Activated T-helper 1 cell treated with anti-CD3 and anti-CD28 coated beads, Interleukin-12 subunit alpha, Interleukin-12 subunit beta, Interleukin-2, Interleukin-4 antibody, amounts not matched to agents 30 ng/mL and 10 ng/mL and 1 ng/mL, durations not matched to agents 14 hours and 24 hours and 36 hours (primary cell): ENCODE measurements around the gene CBFA2T2. TPM values are rescaled to one million over a fixed set of nuclear protein-coding genes. Genes with fewer than 3 reads are reported as not detected.
"Not testable (repeated sequence)": the region's sequence is repeated elsewhere in the genome, so short reads cannot be mapped to it uniquely, and the experiment has no call there.

ENCODE experiments used
- DNase-seq: peaks from one replicate; pipeline ENCODE4 v3.0.0; 2021; ENCODE audit warnings: low spot score
- H3K27ac Mint-ChIP-seq: one replicate; pipeline ENCODE4 v1.8.0; 2021; ENCODE audit warnings: mild to moderate bottlenecking, mixed read lengths
- H3K27me3 Mint-ChIP-seq: one replicate; pipeline ENCODE4 v1.8.0; 2022; ENCODE audit warnings: mild to moderate bottlenecking, moderate library complexity, mixed read lengths; ENCODE audit not compliant: insufficient read depth
- H3K36me3 Mint-ChIP-seq: one replicate; pipeline ENCODE4 v1.8.0; 2021; ENCODE audit warnings: low read depth, mixed read lengths
- H3K4me1 Mint-ChIP-seq: one replicate; pipeline ENCODE4 v1.8.0; 2021; ENCODE audit warnings: low read depth, mixed read lengths
- H3K4me3 Mint-ChIP-seq: one replicate; pipeline ENCODE4 v1.8.0; 2021; ENCODE audit warnings: mild to moderate bottlenecking, moderate library complexity, mixed read lengths
- H3K9me3 Mint-ChIP-seq: one replicate; pipeline ENCODE4 v1.8.0; 2021; ENCODE audit warnings: mixed read lengths
- intact Hi-C: fragments of 100-400 bp; cut with micrococcal nuclease; formaldehyde crosslinking; loops from one replicate; pipeline ENCODE4 v1.15.1; 2024
- total RNA-seq: library from RNA; stranded (reverse); gene quantifications from 2 replicates; pipeline ENCODE4 v1.2.3, GENCODE V29; 2022

The CBFA2T2 gene
- total RNA-seq, 1 donor from 2014 or later: 12.0 TPM

DNA sequence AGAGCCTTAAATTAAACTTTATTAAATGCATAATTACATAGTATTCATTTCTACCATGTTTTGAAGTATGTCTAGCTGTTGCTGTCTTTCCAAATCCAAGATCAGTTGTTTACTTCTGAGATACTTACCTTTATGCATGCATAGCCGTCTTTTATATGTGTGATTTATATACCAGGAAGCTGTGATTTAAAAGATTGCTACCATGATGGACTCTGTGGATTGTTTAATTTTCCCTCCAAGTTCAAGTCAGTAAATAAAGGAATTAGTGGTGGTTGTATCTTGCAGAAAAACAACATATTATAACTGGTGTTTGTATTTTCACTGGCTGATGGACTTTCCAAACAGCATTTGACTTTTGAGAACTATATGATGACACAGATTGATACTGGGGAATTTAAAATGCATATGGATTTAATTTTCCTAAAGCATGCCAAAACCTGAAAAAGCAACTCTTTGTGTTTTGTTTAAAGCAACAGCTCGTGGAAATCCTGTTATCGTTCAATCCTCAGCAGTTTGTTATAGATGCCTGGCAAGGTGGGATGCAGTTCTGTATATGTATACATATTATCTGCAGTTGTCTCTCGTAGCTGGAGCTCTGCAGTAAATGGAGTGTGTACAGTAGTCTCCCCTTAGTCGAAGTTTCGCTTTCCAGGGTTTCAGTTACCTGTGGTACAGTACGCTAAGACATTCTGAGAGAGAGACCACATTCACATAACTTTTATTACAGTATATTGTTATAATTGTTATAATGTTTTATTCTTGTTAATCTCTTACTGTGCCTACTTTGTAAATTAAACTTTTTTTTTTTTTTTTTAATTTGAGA, 77.1 kb downstream of the CBFA2T2 start:
- intact Hi-C loops: no loop called here
- Mint-ChIP-seq H3K27me3 (no peaks in the 10 kb centered on the region), H3K9me3 (no peaks in the 10 kb centered on the region), H3K36me3 (peaks cover 2% of the 10 kb centered on the region), H3K27ac (no peak overlapping the region), H3K4me3 (no peak overlapping the region), H3K4me1 (peaks cover 12% of the 10 kb centered on the region)
- DNase-seq: no peak

DNA sequence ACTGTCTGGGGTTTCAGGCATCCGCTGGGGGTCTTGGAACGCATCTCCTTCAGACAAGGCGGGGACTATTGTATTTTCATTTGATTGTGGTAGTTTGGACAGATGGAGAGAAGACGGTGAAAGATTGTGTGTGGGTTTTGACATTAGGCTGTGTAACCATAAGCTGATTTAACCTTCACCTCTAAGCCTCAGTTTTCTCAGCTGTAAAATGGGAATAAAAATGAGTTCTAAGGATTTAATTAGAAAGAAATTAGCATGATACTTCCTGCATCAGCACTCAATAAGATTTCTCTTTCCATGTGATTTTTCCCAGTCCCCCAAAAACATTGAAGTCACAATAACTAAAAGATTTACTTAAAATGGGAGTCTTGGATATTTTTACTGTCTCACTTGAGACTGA, 78.1 kb downstream of the CBFA2T2 start:
- Mint-ChIP-seq H3K27me3 (no peaks in the 10 kb centered on the region), H3K4me3 (no peak overlapping the region), H3K27ac (no peak overlapping the region), H3K4me1 (peaks cover 12% of the 10 kb centered on the region), H3K9me3 (no peaks in the 10 kb centered on the region), H3K36me3 (peaks cover 2% of the 10 kb centered on the region)
- DNase-seq: no peak
- intact Hi-C loops: no loop called here

DNA sequence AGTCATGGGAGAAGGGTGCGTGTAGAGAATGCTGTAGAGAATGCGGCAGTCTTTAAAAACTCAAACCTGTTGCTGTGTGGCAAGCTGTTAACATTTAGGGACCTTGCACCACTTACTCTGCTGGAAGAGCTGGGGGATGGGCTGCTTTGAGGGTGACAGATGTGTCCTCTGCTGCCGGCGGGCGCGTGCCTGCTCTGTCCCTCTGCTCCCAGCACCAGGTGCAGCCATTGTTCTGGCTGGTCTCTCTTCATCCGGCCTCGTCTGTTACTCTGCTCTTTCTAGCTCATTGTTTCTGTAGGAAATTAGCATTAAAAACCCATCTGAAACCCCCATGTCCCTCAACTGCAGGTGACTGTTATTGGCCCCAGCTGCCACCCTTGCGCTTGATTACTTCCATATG, 78.5 kb downstream of the CBFA2T2 start:
- intact Hi-C loops: no loop called here
- Mint-ChIP-seq H3K27ac (no peak overlapping the region), H3K4me1 (peaks cover 12% of the 10 kb centered on the region), H3K9me3 (no peaks in the 10 kb centered on the region), H3K36me3 (peaks cover 2% of the 10 kb centered on the region), H3K27me3 (no peaks in the 10 kb centered on the region), H3K4me3 (no peak overlapping the region)
- no peak for DNase-seq

DNA sequence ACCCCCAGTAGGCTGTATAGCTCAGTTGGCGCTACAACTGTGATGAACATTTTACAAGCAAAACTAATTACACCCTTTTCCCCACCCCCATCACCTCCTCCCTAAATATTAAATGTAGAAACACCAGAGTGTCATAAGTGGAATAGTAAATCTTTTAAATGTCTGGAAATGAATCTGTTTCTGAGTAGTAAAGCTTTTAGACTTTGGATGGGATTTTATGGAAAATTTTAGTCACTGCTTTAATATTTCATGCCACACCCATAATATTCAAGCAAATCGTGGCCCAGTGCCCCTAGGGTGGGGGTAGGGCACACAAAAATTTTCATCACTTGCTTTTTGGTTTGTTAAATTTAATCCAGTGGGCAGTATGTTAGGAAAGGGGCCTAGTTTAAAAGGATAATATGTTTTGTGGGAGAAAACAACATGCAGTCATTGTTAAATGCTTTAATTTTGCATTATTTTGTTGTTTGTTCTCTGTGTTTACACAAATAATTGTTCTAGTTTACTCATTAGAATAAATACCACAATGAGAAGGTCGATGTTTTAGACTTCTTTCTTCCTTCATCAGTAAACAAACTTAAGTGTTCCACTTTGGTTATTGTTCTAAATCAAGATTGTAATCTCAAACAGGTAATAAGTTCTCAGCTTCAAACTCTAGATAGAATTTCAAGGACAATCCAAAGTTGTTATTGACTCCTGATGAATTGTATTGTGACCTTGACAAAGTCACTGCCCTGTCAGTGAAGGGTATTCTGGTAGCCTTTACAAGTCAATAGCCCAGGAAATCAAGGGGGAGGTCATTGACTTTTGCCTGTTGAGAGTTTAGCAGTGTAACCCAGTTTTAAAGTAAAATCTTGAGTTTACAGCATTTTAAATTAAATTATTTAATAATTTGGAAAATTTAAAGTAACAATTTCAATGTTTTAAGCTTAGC, 79.2 kb downstream of the CBFA2T2 start:
- Mint-ChIP-seq H3K4me1 (peaks cover 12% of the 10 kb centered on the region), H3K27me3 (no peaks in the 10 kb centered on the region), H3K27ac (no peak overlapping the region), H3K36me3 (peaks cover 2% of the 10 kb centered on the region), H3K9me3 (no peaks in the 10 kb centered on the region), H3K4me3 (no peak overlapping the region)
- intact Hi-C loops: no loop called here
- no peak for DNase-seq

DNA sequence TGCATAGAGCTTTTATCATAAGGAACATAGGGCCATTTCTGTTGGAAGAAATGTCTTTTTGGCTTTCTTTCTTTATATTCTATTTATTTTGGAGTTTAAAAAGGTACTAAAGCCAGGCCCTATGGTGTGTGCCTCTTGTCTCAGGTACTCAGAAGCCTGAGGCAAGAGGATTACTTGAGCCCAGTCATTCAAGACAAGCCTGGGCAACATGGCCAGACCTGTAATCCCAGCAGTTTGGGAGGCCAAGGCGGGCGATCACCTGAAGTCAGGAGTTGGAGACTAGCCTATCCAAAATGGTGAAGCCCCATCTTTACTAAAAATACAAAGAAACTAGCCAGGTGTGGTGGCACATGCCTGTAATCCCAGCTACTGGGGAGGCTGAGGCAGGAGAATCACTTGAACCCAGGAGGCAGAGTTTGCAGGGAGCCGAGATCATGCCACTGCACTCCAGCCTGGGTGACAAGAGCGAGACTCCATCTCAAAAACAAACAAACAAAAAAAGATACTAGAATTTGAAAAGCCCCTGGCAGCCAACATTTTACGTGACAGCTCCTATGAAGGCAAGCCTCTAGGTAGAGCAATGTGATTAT, 80.0 kb downstream of the CBFA2T2 start:
- Mint-ChIP-seq H3K36me3 (peaks cover 2% of the 10 kb centered on the region), H3K4me3 (no peak overlapping the region), H3K9me3 (no peaks in the 10 kb centered on the region), H3K27ac (no peak overlapping the region), H3K27me3 (no peaks in the 10 kb centered on the region), H3K4me1 (peaks cover 12% of the 10 kb centered on the region)
- DNase-seq: no peak
- intact Hi-C loops: no loop called here

DNA sequence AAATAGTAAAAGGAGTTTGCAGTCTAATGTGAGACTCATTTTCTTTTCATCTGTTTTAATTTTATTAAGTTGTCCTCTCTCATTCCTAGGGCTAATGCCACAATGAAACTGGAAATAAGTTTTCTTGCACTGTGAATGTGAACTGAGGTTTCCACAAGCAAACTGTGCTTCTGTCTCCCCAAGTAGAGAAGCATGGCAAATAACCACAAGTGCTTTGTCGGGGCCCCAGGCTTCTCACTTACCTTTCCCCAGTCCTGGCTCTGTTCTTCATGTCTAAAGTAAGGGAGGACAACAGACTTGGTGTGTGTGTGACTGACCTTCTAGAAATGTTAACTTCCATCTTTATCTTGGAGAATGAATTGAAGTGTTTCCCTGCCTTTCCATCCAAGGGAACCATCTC, 80.8 kb downstream of the CBFA2T2 start:
- H3K4me3 Mint-ChIP-seq: no peak overlapping the region

DNA sequence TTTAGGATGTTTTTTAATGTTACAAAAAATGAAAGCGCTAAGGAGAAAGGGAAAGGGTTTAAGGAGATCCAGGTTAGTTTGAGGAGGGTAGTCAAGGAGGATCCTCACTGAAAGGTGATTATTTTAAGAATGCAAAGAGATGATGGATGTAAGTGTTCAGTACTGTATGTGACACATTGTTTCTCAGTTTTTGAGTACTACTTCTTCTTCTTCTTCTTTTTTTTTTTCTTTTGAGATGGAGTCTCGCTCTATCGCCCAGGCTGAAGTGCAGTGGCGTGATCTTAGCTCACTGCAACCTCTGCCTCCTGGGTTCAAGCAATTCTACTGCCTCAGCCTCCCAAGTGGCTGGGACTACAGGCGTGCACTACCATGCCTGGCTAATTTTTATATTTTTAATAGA, 83.4 kb downstream of the CBFA2T2 start:
- H3K9me3 Mint-ChIP-seq, H3K36me3 Mint-ChIP-seq, H3K27ac Mint-ChIP-seq, H3K4me3 Mint-ChIP-seq, intact Hi-C loops, DNase-seq, H3K27me3 Mint-ChIP-seq: not testable (repeated sequence)
- H3K4me1 Mint-ChIP-seq: peaks cover 12% of the 10 kb centered on the region

More for the DNA sequence above, 80.8 kb downstream of the CBFA2T2 start:
- Mint-ChIP-seq H3K4me1 (peaks cover 12% of the 10 kb centered on the region), H3K27ac (no peak overlapping the region), H3K9me3 (no peaks in the 10 kb centered on the region), H3K36me3 (no peaks in the 10 kb centered on the region), H3K27me3 (no peaks in the 10 kb centered on the region)
- no peak for DNase-seq
- intact Hi-C loops: no loop called here

DNA sequence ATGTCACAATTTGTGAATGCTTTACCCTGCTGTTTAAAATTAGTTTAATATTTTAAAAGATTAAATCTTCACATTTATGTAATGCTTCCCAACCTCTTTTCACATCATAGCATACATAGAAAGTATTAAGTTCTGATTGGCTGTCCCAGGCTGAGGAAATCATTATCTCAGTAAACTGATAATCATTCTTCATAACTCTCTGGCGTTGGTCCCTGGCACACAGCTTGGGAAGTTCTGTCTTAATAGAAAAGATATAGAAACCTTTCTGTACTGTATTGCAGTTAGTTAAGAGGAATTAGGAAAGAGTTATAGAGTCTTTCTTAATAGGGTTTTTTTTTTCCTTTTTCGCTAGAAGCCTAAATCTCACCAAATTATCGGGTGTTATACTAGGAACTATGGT, 85.4 kb downstream of the CBFA2T2 start:
- intact Hi-C loops: no loop called here
- H3K9me3 Mint-ChIP-seq: no peaks in the 10 kb centered on the region

DNA sequence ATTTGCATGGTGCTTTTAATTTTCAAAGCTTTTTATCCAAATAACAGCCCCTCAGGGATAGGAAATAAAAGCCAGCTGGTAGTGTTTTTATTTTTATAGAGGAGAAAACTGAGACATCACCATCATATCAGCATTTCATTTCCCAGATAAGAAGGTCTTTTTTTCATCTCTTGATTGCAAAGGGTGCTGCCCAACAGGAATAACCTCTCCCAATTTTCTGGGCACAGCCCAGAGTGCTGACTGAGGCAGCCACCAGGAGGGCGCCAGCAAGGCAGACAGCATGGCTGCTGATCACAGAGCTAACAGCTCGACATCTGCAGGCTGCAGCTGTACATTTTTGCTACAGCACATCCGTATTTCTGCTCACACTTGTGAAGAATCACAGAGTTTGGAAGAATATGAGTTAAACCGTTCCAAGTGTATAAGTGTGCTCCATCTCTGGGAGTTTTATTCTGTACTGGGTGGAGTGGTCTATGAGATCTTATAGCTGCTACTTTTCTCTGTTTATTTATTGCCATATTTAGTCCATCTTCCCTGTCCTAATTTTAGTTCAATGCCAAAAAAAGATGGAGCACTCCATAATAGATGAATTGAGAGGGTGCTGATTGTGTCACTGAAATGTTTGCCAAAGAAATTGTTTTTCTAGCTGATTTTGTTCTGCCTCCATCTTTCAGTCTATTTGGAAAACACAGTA, 86.7 kb downstream of the CBFA2T2 start:
- DNase-seq: no peak
- Mint-ChIP-seq H3K9me3 (no peaks in the 10 kb centered on the region), H3K36me3 (no peaks in the 10 kb centered on the region), H3K4me1 (no peaks in the 10 kb centered on the region), H3K27ac (no peak overlapping the region), H3K4me3 (no peak overlapping the region), H3K27me3 (no peaks in the 10 kb centered on the region)
- intact Hi-C loops: no loop called here

More for the DNA sequence above, 85.4 kb downstream of the CBFA2T2 start:
- no peak overlapping the region for H3K4me3 Mint-ChIP-seq
- H3K27me3 Mint-ChIP-seq: no peaks in the 10 kb centered on the region
- no peaks in the 10 kb centered on the region for H3K36me3 Mint-ChIP-seq
- H3K27ac Mint-ChIP-seq: no peak overlapping the region
- no peak for DNase-seq
- peaks cover 9% of the 10 kb centered on the region for H3K4me1 Mint-ChIP-seq

DNA sequence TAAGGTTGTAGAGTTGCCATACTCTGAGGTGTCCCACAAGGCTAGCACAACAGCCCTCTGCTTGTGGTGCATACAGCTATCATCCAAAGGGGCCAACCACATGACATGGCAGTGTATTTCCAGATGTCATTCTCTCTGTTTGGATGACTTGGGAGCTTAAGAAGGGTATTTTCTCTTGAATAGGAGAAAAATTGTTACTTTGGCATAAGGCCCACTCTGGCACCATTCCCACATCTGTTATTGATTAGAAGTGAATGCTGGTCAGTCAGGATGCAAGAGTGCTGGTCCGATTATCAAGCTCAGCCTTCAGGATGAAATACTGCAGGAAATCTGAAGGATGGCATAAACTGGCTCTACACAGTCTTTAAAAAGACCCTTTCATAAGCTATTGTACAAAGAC, 88.6 kb downstream of the CBFA2T2 start:
- no peaks in the 10 kb centered on the region for H3K27me3 Mint-ChIP-seq
- H3K27ac Mint-ChIP-seq: no peak overlapping the region
- no peaks in the 10 kb centered on the region for H3K36me3 Mint-ChIP-seq
- H3K4me3 Mint-ChIP-seq: no peak overlapping the region
- no peaks in the 10 kb centered on the region for H3K9me3 Mint-ChIP-seq
- H3K4me1 Mint-ChIP-seq: no peaks in the 10 kb centered on the region
- intact Hi-C loops: no loop called here
- DNase-seq: no peak

DNA sequence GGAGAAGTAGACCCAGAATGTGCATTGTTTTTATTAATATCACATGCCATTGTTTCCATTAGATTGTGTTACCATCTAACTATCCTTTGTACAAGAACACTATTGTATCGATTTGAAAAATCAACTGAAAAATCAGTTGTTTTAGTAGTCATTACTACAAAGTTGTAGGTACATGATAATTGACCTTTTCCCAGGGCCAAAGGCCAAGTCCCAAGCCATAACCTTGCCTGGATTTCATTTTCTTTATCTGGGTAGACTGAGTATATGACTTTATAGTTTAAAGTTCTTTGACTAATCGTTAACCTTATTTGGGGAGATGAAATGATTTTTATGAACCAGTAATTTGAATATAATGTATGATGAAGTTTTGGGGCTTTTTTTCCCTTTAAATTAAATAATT, 93.2 kb downstream of the CBFA2T2 start:
- no peak overlapping the region for H3K27ac Mint-ChIP-seq

DNA sequence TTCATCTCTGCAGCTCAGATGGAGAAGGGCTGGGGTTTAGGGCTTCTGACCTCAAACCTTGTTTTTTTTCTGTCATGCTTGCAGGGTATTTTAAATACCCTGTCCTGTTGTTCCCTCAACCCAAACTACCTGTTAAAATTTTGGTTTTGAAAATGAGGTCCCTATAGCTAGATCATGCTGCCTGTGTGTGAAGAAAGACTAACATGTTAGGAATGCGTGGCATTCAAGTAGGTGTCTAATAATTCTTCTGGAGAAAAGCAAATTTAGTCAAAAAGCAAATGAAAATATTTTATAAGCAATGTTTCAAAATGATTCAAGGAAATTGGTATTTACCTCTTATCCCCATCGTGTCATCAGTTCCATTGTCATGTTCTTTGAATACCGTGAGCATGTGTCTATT, 95.1 kb downstream of the CBFA2T2 start:
- H3K36me3 Mint-ChIP-seq: no peaks in the 10 kb centered on the region
- H3K27ac Mint-ChIP-seq: no peak overlapping the region
- H3K4me3 Mint-ChIP-seq: no peak overlapping the region
- no peaks in the 10 kb centered on the region for H3K27me3 Mint-ChIP-seq
- intact Hi-C loops: no loop called here
- H3K9me3 Mint-ChIP-seq: no peaks in the 10 kb centered on the region
- H3K4me1 Mint-ChIP-seq: no peaks in the 10 kb centered on the region
- DNase-seq: no peak

More for the DNA sequence above, 93.2 kb downstream of the CBFA2T2 start:
- no peaks in the 10 kb centered on the region for H3K27me3 Mint-ChIP-seq
- no peaks in the 10 kb centered on the region for H3K36me3 Mint-ChIP-seq
- no peak for DNase-seq
- intact Hi-C loops: no loop called here
- no peak overlapping the region for H3K4me3 Mint-ChIP-seq
- no peaks in the 10 kb centered on the region for H3K4me1 Mint-ChIP-seq
- no peaks in the 10 kb centered on the region for H3K9me3 Mint-ChIP-seq
